Hepatocyte (in vitro differentiated cells): ENCODE measurements around the gene RAD50. TPM values are rescaled to one million over a fixed set of nuclear protein-coding genes. Genes with fewer than 3 reads are reported as not detected.

Experiments used
- DNase-seq: peaks from one replicate; pipeline ENCODE4 v3.0.0-alpha.2; 2016; ENCODE audit warnings: low spot score
- H2AFZ ChIP-seq: fragments of 200-600 bp; sonication (generic); 2 replicates; pipeline ENCODE4 v1.6.0; 2016; ENCODE audit warnings: antibody characterized with exemption, mild to moderate bottlenecking
- H3K27ac ChIP-seq: fragments of 200-600 bp; sonication (generic); 2 replicates; pipeline ENCODE4 v1.5.1; 2016; ENCODE audit warnings: mild to moderate bottlenecking
- H3K27me3 ChIP-seq: fragments of 200-600 bp; sonication (generic); 2 replicates; pipeline ENCODE4 v1.6.1; 2016
- H3K36me3 ChIP-seq: fragments of 200-600 bp; sonication (generic); replicated peaks from 2 replicates; pipeline ENCODE4 v1.5.1; 2016; ENCODE audit warnings: low read depth; ENCODE audit not compliant: insufficient read depth
- H3K4me1 ChIP-seq: fragments of 200-600 bp; sonication (generic); 2 replicates; pipeline ENCODE4 v1.5.1; 2016; ENCODE audit warnings: mild to moderate bottlenecking, moderate library complexity; ENCODE audit not compliant: insufficient read depth
- H3K4me2 ChIP-seq: fragments of 200-600 bp; sonication (generic); 2 replicates; pipeline ENCODE4 v1.6.0; 2016
- H3K4me3 ChIP-seq: fragments of 200-600 bp; sonication (generic); 2 replicates; pipeline ENCODE4 v1.5.1; 2016; ENCODE audit warnings: mild to moderate bottlenecking
- H3K79me2 ChIP-seq: fragments of 200-600 bp; sonication (generic); 2 replicates; pipeline ENCODE4 v1.6.0; 2017; ENCODE audit warnings: mild to moderate bottlenecking
- H3K9me2 ChIP-seq: fragments of 200-600 bp; sonication (generic); replicated peaks from 2 replicates; pipeline ENCODE4 v1.6.0; 2017; ENCODE audit warnings: mild to moderate bottlenecking; ENCODE audit not compliant: insufficient read depth
- H3K9me3 ChIP-seq: fragments of 200-600 bp; sonication (generic); 2 replicates; pipeline ENCODE4 v1.5.1; 2016; ENCODE audit warnings: low read depth, mild to moderate bottlenecking
- H4K20me1 ChIP-seq: fragments of 200-600 bp; sonication (generic); 2 replicates; pipeline ENCODE4 v1.6.0; 2016; ENCODE audit warnings: mild to moderate bottlenecking; ENCODE audit not compliant: insufficient read depth, poor library complexity, severe bottlenecking
- EZH2 ChIP-seq: fragments of 200-600 bp; sonication (generic); IDR thresholded peaks from 2 replicates; pipeline ENCODE4 v1.6.1; 2016; ENCODE audit warnings: antibody characterized with exemption, mild to moderate bottlenecking, borderline replicate concordance
- EZH2phosphoT487 ChIP-seq: fragments of 200-600 bp; sonication (generic); IDR thresholded peaks from one replicate; pipeline ENCODE4 v1.6.1; 2018; ENCODE audit warnings: antibody characterized with exemption, mild to moderate bottlenecking, low read depth, moderate library complexity; ENCODE audit not compliant: unreplicated experiment, severe bottlenecking
- WGBS: methylation state at CpG from one replicate; pipeline ENCODE4 v1.1.6; 2016; ENCODE audit warnings: low lambda C conversion rate; ENCODE audit errors: missing lambda C conversion rate; 5-methylcytosine and 5-hydroxymethylcytosine counted together
- polyA plus RNA-seq: library from polyadenylated mRNA; unstranded; fragments of >200 nt; fragmentation: Nextera tagmentation; extraction: Ambion mirVana; gene quantifications from 2 replicates; pipeline ENCODE4 v1.2.1, GENCODE V29; 2016
- total RNA-seq: library from RNA; depleted of rRNA; stranded (reverse); fragments of >200 nt; gene quantifications from 2 replicates; pipeline ENCODE4 v1.2.3, GENCODE V29; 2014
- TF ChIP-seq, protein P1 (sequence below): fragments of 200-600 bp; sonication (generic); IDR thresholded peaks from 2 replicates; pipeline ENCODE4 v1.5.1; 2016; ENCODE audit warnings: antibody characterized with exemption, mild to moderate bottlenecking; ENCODE audit not compliant: poor library complexity

The RAD50 gene
- total and polyA plus RNA-seq, 2 experiments from 2014 or later: 27.0 to 28.1 TPM

DNA sequence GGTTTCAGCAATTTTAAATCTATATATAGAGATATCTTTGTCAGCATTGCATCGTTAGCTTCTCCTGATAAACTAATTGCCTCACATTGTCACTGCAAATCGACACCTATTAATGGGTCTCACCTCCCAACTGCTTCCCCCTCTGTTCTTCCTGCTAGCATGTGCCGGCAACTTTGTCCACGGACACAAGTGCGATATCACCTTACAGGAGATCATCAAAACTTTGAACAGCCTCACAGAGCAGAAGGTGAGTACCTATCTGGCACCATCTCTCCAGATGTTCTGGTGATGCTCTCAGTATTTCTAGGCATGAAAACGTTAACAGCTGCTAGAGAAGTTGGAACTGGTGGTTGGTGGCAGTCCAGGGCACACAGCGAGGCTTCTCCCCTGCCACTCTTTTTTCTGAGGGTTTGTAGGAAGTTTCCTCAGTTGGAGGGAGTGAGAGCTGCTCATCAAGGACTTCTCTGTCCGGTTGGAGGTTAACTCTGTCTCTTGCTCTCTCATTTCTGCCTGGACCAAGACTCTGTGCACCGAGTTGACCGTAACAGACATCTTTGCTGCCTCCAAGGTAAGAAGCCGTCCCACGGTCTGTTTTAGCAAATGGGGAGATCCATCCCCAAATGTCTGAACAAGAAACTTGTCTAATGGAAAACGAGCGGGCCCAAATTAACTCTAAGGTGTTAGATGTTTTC, 117.3 kb downstream of the RAD50 start, which contains the start of gene IL4:
TSS of gene IL4 (plus strand) at position 51 of the 692 bp plus-strand sequence. CDS start at position 113, 62 bp downstream.
- no peaks in the 10 kb centered on the region for H3K27me3 ChIP-seq
- TF ChIP-seq EZH2phosphoT487 (no peak), EZH2 (no peak)
- TF ChIP-seq, protein P1, sequence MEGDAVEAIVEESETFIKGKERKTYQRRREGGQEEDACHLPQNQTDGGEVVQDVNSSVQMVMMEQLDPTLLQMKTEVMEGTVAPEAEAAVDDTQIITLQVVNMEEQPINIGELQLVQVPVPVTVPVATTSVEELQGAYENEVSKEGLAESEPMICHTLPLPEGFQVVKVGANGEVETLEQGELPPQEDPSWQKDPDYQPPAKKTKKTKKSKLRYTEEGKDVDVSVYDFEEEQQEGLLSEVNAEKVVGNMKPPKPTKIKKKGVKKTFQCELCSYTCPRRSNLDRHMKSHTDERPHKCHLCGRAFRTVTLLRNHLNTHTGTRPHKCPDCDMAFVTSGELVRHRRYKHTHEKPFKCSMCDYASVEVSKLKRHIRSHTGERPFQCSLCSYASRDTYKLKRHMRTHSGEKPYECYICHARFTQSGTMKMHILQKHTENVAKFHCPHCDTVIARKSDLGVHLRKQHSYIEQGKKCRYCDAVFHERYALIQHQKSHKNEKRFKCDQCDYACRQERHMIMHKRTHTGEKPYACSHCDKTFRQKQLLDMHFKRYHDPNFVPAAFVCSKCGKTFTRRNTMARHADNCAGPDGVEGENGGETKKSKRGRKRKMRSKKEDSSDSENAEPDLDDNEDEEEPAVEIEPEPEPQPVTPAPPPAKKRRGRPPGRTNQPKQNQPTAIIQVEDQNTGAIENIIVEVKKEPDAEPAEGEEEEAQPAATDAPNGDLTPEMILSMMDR: no peak
- no peaks in the 10 kb centered on the region for H3K36me3 ChIP-seq
- no peak within 1 kb of the TSS for H3K4me2 ChIP-seq
- WGBS: 86% methylated on average over 14 of the region's 14 CpGs
- H3K4me3 ChIP-seq: no peak within 1 kb of the TSS
- no peaks in the 10 kb centered on the region for H3K9me2 ChIP-seq
- no peaks in the 10 kb centered on the region for H3K9me3 ChIP-seq
- peaks cover 6% of the 10 kb centered on the region for H3K4me1 ChIP-seq
- no peaks in the 10 kb centered on the region for H4K20me1 ChIP-seq
- no peak within 1 kb of the TSS for H2AFZ ChIP-seq
- no peaks in the 10 kb centered on the region for H3K79me2 ChIP-seq
- DNase-seq: no peak
- peak within 1 kb of the TSS; percentile 29 for H3K27ac ChIP-seq

DNA sequence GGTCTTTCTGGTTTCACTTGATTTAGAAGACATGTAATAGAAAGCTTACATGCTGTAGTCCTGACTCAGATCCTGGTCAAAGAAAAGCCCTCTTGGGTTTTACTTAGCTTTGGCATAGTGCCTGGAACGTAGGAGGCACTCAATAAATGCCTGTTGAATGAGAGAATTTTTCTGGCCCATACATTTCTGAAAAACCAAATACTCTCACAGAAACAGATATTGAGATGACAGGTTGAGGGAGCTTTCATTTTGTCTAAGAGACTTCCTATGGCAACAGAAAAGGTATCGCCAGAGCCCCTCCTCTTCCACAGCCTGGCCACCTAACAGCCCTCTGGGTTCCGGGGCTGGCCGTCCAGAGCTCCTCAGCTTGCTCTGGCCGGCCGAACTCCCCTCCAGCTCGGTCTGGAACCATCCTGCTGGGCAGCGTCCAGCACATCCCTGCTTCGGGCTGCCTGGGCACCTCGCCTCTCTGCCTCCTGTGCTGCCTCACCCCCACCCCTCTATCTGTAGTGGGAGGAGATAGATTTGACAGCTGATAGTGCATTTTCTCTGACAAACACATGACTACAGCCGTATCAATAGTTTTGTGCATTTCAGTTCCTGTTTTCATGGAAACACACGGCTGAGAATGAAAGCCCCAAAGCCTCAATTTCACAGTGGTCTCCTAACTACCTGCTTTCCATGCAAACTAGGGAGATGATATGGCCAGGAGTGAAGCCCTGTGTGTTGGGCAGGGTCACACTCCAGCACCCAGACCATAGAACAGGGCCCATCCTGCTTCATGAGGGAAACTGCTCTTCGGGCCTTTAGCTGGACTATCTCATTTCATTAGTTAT, 118.1 kb downstream of the RAD50 start:
- H3K36me3 ChIP-seq: no peaks in the 10 kb centered on the region
- H3K4me1 ChIP-seq: peaks cover 6% of the 10 kb centered on the region
- peak overlapping the region; percentile 29 for H3K27ac ChIP-seq
- no peaks in the 10 kb centered on the region for H3K79me2 ChIP-seq
- H4K20me1 ChIP-seq: no peaks in the 10 kb centered on the region
- TF ChIP-seq EZH2 (no peak), EZH2phosphoT487 (no peak)
- TF ChIP-seq, protein P1: no peak
- 82% methylated on average over 13 of the region's 13 CpGs for WGBS
- H3K4me2 ChIP-seq: no peak overlapping the region
- no peaks in the 10 kb centered on the region for H3K27me3 ChIP-seq
- peak; percentile 68 for DNase-seq
- H3K9me2 ChIP-seq: no peaks in the 10 kb centered on the region
- H2AFZ ChIP-seq: no peak overlapping the region
- no peak overlapping the region for H3K4me3 ChIP-seq
- H3K9me3 ChIP-seq: no peaks in the 10 kb centered on the region

DNA sequence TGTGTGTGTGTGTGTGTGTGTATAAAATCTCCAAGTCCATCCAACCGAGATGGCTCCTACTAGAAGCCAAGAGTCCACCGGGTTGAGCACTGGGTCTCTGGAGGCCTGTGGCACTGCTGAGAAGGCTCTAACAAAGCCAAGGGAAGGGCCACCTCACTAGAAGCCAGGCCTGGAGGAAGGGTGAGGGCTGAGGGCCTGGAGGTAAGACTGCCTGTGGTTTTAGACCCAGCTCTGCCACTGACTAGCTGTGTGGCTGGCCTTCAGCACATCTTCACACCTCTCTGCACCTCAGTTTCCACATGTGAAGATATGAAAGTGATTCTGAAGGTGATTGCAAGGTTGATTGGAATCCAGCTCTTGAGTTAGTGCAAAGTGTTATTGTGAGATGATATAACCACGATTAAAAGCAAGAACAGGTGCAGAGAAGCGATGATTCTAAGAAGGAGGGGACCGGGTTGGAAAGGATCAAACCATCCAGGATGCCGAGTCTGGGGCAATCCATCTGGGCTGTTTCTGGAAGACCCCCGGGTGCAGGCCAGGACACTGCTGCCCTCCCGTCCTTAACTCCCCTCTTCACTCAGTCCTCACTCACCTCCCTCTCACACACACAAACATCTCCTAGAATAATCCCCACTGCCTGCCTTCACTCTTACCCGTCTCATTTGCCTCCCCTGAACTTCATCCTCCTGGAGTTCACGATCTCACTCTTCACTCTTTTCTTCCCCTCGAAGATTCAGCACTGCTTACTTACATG, 119.3 kb downstream of the RAD50 start:
- TF ChIP-seq EZH2 (no peak), EZH2phosphoT487 (no peak)
- TF ChIP-seq, protein P1: no peak
- H3K9me3 ChIP-seq: no peaks in the 10 kb centered on the region
- no peaks in the 10 kb centered on the region for H3K9me2 ChIP-seq
- no peaks in the 10 kb centered on the region for H4K20me1 ChIP-seq
- H2AFZ ChIP-seq: no peak overlapping the region
- peak overlapping the region; percentile 74 for H3K27ac ChIP-seq
- H3K27me3 ChIP-seq: no peaks in the 10 kb centered on the region
- no peaks in the 10 kb centered on the region for H3K36me3 ChIP-seq
- no peak overlapping the region for H3K4me3 ChIP-seq
- peaks cover 6% of the 10 kb centered on the region for H3K4me1 ChIP-seq
- no peaks in the 10 kb centered on the region for H3K79me2 ChIP-seq
- no peak for DNase-seq
- 96% methylated on average over 11 of the region's 11 CpGs for WGBS
- H3K4me2 ChIP-seq: no peak overlapping the region
